ENCODE measurements around the gene NUP62. TPM values are rescaled to one million over a fixed set of nuclear protein-coding genes. Genes with fewer than 3 reads are reported as not detected.

The NUP62 gene
- total RNA-seq, 1 experiment from 2014 or later: 85.2 TPM

GRCh38 chr19:49930483-49931011, 1.2 kb upstream of the NUP62 start:
- no peaks in the 10 kb centered on the region for H4K20me1 ChIP-seq (ENCODE audit: insufficient read depth)
- peaks cover 3 to 25% of the 10 kb centered on the region in 2 experiments; a peak in 3 of 4 replicates for H3K36me3 ChIP-seq (ENCODE audit: control insufficient read depth in 1 of 2, insufficient read depth in 2 of 2, low read length in 2 of 2)
- ChIA-PET CTCF (no interaction called here), POLR2A (interaction anchor here (0.6 to 1.8 kb wide), 7 partner anchors 12 to 971 kb away, joined by 3 to 5 read pairs (median 3); no protein-coding TSS in a partner anchor), RAD21 (ENCODE audit: low non-redundant PET in 1 of 2, low total read pairs in 2 of 2, uncharacterized antibody in 2 of 2, unreplicated experiment in 2 of 2) (no interaction called here)
- peak overlapping the region; percentile 82 for H3K9ac ChIP-seq (ENCODE audit: low read length)
- BruUV-seq (replicated peaks): no TSS peak
- peak overlapping the region; percentile 99 for H3K27ac ChIP-seq (ENCODE audit: low read depth, low read length)
- no peaks in the 10 kb centered on the region for H3K9me3 ChIP-seq (ENCODE audit: control insufficient read depth in 1 of 2, insufficient read depth in 1 of 2, low read depth in 1 of 2, low read length in 2 of 2)
- intact Hi-C loops (cut with micrococcal nuclease): no loop called here
- H3K4me2 ChIP-seq (ENCODE audit: low read length): peak overlapping the region; percentile 100
- DNase-seq (ENCODE audit: low read depth, low spot score) (peak; percentile 38), ATAC-seq (peak; percentile 32)
- H3K4me1 ChIP-seq (ENCODE audit: control insufficient read depth in 1 of 2, insufficient read depth in 2 of 2, low read length in 2 of 2): peaks cover 11 to 29% of the 10 kb centered on the region in 2 experiments; a peak in 3 of 4 replicates
- H3K79me2 ChIP-seq (ENCODE audit: insufficient read depth, low read length): peaks cover 44% of the 10 kb centered on the region
- H3K9me2 ChIP-seq (ENCODE audit: insufficient read depth): no peaks in the 10 kb centered on the region
- H3K27me3 ChIP-seq (ENCODE audit: insufficient read depth, low read length): no peaks in the 10 kb centered on the region
- TF ChIP-seq CBX3 (IDR thresholded peaks at IDR 0.05; ENCODE audit: low read depth) (no peak), POLR2AphosphoS5 (IDR thresholded peaks at IDR 0.05; ENCODE audit: low read depth, low read length) (no peak), ZFX (IDR thresholded peaks at IDR 0.05) (no peak), RAD21 (IDR thresholded peaks at IDR 0.05; ENCODE audit: low read depth) (no peak), ZBTB33 (IDR thresholded peaks at IDR 0.05; ENCODE audit: extremely low read depth, insufficient replicate concordance, low read length) (no peak), CTCF (IDR thresholded peaks at IDR 0.05 in 2 of 3, conservative IDR thresholded peaks at IDR 0.05 in 1 of 3; ENCODE audit: borderline replicate concordance in 1 of 3, insufficient read depth in 1 of 3, low read depth in 2 of 3, low read length in 2 of 3) (no peak), YY1 (IDR thresholded peaks at IDR 0.05; ENCODE audit: extremely low read depth, insufficient replicate concordance, low read depth, low read length) (no peak), FOSL1 (IDR thresholded peaks at IDR 0.05; ENCODE audit: low read depth) (no peak), POLR2A (IDR thresholded peaks at IDR 0.05; ENCODE audit: borderline replicate concordance, extremely low read depth, insufficient read depth, insufficient read length) (no peak)
- H2AFZ ChIP-seq (ENCODE audit: low read depth, low read length, poor library complexity, severe bottlenecking): no peak overlapping the region
- H3K4me3 ChIP-seq (replicated peaks in 1 of 2; ENCODE audit: low read depth in 1 of 2, low read length in 2 of 2): peak overlapping the region; percentile 58 to 97
